HG02852 (cell line): ENCODE results near the gene TSPAN17.

Experiments used
- ATAC-seq: cut with Tn5 transposase; IDR thresholded peaks from one replicate; pipeline ENCODE4 v1.9.1; 2021; ENCODE audit warnings: mild to moderate bottlenecking, moderate library complexity; ENCODE audit not compliant: unreplicated experiment

Gene TSPAN17

DNA sequence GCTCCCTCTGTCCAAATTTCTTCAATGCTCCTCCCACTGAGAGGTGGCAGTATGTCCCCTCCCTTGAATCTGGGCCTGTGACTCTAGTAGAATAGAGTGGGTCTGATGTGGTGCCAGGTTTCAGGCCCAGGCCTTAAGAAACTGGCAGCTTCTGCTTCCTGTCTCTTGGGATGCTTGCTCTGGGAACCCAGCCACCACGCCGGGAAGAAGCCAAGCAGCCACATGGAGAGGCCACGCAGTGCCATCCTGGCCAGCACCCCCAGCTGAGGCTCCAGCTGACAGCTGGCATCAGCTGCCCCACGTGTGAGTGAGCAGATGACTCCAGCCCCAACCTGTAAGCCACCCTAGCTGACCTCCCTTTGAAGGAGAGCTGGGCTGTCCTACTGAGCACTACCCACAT, 7.3 kb upstream of the TSPAN17 start:
- ATAC-seq = no peak

GRCh38 chr5:176640616-176641015, 6.7 kb upstream of the TSPAN17 start:
- ATAC-seq = no peak

- ATAC-seq = no peak
These were observed 4.4 kb upstream of the TSPAN17 start for GRCh38 chr5:176642675-176643490.

DNA sequence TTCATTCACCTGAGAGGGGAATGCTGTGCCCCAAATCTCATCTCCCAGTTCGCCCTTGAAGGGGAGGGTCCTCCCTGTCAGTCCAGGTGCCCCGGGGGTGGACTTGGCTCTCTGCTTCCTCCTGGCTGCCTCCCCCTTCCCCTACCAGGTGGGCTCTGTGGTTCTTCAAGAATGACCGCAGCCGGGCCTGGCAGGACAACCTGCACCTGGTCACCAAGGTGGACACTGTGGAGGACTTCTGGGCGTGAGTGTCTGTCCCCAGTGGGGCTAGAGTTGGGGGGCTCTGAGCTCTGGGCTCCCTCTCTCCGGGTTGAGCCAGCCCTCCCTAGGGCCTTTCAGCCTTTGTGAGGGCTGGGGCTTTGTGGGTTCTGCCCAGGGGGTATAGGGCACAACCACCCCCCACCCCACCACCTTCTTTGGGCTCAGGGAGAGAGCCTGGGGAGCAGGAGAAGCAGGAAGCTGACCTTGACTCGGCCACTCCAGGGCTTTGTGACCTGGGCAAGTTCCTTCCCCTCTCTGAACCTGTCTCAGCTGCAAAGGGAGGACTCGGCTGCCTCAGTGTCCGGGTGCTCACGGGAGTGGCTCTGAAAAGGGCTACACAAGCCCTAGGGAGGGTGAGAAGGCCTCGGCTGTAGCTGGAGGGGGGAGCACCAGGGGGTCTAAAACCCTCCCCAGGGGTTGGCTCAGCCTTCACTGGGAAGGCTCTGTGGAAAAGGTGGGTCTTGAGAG, 3.6 kb upstream of the TSPAN17 start:
- ATAC-seq = no peak

GRCh38 chr5:176644294-176644693, 3.0 kb upstream of the TSPAN17 start:
- ATAC-seq = no peak

GRCh38 chr5:176644878-176645670, 2.2 kb upstream of the TSPAN17 start:
- no peak for ATAC-seq

DNA sequence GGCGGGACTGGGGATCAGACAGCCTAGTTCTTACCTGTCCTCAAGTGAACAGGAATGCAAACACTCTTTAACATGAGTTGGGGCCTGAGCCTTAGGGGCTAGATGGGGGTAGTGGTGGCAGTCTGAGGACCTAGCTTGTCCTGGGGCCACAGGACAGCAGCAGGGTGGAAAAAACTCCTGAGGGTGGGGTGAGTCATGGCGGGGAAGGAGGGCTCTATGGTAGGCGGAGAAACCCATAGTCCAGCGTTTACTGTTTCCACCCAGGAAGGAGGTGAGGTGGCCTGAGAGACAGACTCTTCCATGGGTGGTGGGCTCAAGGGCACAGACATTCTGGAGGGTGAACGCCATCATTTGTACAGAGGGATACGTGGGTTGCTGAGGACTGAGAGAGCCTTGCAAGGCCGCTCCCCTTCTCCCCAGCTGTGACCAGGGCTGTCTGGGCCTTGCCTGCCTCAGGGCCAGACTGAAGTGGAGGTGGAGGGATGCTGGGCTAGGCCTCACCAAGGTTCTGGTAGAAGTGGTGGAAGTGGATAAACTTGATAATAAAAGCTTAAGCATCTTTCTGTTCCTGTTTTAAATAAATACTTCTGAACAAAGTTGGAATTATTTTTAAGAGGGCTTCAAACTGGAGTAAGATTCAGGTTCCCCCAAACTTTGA, 1.1 kb upstream of the TSPAN17 start:
- no peak for ATAC-seq

GRCh38 chr5:176646707-176647029, 616 bp upstream of the TSPAN17 start:
- ATAC-seq = peak; percentile 14

DNA sequence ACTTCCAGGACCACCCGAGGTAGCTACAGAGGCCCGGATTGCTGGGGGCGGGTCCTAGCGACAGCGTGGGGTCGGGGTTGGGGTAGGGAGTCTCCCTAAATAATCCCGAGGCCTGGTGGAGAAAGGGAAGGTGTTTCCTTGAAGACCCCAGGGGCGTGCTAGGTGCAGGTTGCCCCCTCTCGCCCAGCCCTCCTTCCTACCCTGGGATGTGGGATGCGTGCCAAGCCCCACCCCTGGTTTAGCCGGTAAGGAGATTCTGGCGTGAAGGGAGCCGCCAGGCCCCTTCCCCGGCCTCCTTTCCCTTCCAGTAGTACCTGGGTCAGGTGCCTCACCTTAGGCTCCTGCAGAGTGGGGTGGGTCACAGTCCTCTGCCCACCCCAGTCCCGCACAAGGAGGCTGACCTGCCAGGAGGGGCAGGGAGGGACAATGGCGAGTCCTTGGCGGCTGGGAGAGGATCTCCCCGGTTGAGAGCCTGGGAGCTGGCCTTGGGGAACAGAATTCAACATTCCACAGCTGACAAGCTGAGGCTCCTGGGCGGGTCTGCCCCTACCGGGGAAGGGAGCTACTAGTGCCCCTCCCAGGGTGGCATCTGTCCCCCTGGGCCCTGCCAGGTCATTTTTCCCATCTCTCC, 674 bp downstream of the TSPAN17 start:
- no peak for ATAC-seq

- ATAC-seq = no peak
These were observed 1.4 kb downstream of the TSPAN17 start for GRCh38 chr5:176648474-176649194.

- ATAC-seq = no peak
These were observed 3.1 kb downstream of the TSPAN17 start for GRCh38 chr5:176650354-176650884.

DNA sequence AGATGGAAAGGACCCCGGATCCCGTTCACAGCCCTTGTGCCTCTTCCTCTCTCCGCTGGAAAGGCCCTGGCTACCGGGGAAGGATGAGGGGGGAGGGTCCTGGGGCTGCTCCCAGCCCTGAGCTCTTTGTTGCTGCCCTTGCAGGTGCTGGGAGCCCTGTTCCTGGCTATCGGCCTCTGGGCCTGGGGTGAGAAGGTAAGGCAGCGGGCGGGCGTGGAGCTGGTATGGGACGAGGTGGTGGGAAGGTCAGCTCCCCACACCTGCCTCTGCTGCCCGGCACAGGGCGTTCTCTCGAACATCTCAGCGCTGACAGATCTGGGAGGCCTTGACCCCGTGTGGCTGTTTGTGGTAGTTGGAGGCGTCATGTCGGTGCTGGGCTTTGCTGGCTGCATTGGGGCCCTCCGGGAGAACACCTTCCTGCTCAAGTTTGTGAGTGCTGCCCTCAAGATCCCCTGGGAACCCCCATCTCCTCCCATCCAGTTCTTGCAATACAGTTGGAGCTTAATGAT, 4.2 kb downstream of the TSPAN17 start:
- no peak for ATAC-seq

- no peak for ATAC-seq
These were observed 4.9 kb downstream of the TSPAN17 start for GRCh38 chr5:176652136-176652535.

GRCh38 chr5:176653401-176654385, 6.4 kb downstream of the TSPAN17 start:
- ATAC-seq = no peak

GRCh38 chr5:176654856-176655255, 7.6 kb downstream of the TSPAN17 start:
- no peak for ATAC-seq

GRCh38 chr5:176656467-176656990, 9.2 kb downstream of the TSPAN17 start:
- no peak for ATAC-seq

- peak; percentile 48 for ATAC-seq
These were observed 10.8 kb downstream of the TSPAN17 start for GRCh38 chr5:176658007-176658599.
